Measurements from ENCODE around the gene PLAC8.
"Not testable (repeated sequence)": the region's sequence is repeated elsewhere in the genome, so short reads cannot be mapped to it uniquely, and the experiment has no call there.

PLAC8 gene, protein sequence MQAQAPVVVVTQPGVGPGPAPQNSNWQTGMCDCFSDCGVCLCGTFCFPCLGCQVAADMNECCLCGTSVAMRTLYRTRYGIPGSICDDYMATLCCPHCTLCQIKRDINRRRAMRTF

DNA sequence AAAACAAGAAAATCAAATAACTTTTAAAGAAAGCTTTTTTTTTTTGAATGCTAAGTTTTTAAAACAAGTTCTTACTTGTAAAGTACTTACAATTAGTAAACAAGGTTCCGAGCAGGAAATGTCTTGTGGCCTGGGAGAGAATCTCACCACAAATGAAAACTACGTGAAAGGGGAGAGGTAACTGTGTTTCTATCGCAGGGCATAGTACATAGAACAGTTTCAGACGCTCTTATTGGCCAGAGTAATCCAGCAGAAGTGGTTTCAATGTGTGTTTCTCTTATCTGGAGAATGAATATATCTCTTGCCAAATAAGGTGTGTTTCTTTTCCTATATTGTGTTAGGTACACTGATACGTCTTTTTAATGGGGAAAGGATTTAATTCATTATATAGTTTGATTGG is at the start of gene PLAC8:
TSS of gene PLAC8 (minus strand) at position 154 of the 400 bp plus-strand sequence. CDS start 6,808 bp downstream, outside the sequence.
- no peak for DNase-seq

DNA sequence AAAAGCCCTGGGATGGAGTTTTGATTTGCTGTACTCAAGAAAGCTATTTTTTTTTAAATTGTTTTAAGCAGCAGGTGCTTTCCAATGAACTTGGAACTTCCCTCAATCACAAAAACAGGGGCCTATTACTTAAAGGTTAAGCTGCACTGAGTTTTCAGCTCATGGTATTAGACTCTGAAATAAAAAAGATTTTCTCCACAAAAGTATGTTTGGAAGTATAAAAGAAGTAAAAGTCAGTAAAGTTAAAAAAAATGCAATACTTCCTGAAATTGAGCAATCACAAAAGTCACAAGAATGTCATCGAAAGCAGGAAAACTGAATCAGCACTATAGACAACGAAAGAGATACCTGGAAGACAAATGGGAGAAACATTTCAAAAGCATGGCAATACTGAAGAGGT is 38.9 kb upstream of the PLAC8 start:
- DNase-seq, result no peak

DNA sequence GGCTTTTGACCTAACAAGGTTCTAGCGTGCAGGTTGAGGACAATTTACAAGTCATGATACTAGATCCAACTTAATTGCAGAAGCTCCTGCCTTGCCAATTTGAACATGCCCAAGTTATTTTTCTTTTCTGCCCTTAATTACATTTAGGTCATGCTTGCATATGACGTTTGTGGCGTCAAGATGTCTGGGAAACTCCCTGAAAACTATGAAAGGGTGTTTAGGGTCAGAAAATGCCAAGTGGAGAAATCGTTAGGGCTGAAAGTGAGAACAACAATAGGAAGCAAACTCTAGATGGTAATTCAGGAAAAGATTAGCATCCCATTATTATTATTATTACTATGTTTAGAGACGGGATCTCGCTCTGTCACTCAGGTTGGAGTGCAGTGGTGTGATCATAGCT is 38.2 kb upstream of the PLAC8 start:
- DNase-seq, result no peak

DNA sequence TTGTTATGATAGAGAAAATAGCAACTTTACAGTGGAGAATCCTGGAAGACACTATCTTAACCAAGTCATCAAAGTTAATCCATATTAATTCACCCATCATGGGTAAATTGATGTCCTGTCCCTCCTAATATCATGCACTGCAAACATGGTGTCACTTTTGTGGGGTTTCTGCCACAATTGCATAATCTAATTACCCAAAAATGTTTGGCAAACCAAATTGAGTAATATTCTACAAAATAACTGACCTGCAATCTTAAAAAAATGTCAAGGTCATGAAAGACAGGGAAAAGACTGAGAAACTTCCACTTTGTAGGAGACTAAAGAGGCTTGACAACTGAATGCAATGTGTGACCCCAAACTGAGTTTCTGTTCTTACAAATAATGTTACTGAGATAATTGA is 37.1 kb upstream of the PLAC8 start:
- no peak for DNase-seq

DNA sequence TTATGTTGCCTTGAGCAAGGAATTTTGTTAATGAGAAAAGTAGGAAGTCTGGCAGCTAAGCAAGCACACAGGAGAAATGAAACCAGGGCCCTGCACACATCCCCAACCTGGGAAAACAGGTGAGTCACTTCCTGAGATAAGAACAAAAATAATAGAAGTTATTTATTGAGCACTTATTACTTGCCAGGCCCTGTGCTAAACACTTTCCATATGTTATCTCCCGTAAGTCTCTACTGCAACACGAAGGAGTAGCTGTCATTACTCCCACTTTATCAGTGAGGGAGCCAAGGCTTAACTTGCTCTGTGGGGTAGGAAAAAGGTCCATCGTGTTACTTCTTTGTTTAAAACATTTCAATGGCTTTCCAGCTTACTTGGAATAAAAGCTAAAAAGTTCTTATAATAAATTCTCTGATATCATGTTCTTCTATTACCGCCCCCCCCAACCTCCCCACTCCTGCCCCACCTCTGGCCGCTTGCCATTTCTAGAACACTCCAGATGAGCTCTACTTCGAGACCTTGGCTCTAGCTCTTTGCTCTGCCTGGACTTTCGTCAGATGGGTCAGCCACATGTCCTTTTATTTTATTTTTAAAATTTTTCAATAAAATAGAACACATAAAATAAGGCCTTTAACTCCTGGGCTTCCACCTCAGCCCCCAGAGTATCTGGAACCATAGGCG is 36.3 kb upstream of the PLAC8 start:
- no peak for DNase-seq

DNA sequence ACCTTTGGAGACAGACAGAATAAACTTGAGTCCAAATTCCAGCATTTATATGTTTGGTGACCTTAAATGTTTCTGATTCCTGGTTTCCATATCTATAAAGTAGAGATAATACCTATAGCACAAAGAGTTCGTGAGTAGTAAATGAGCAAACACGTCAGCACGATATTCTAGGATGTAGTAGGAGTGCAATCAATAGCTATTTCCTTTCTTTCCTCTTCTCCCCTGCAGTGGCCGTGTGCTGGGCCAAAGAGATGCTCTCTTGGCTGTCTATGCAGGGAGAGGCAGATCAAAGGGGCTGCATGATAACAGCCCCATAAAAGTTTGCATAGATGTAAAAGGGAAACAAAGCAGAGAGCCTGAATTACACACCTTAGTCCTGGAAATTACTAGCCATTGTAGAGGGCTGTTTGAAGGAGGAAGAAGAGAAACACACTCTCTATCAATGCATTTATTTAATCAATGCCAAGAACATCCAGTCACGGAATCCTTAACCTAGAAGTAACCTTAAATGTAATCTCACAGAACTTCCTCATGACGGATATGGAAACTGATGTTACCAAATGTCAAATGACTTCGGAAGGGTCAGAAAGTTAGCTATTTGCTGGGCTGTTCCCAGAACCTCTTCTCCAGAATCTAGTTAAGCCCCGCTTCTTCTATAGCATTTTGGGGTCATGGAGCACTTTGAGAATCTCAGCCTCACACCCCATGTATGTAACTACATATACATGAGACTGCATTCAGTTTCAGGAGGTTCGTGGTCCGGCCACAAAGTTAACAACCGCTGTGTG is 35.5 kb upstream of the PLAC8 start:
- no peak for DNase-seq

DNA sequence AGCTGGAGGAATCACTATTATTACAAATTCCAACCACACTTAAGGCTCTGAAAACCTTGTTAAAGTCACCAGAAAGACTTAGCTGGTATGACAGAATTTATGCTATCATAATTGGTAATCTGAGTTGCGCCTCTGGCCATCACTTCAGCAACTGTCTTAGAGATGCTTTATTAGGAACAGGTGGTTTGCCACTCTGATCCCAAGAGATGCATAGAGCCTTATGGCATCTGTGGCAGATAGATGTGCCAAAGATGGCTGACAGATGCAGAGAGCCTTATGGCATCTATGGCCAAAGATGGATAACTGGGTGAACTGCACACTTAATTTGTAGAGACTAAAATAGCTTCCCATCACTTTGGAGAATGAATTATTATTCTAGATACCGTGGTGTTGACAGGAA is 32.3 kb upstream of the PLAC8 start:
- no peak for DNase-seq

DNA sequence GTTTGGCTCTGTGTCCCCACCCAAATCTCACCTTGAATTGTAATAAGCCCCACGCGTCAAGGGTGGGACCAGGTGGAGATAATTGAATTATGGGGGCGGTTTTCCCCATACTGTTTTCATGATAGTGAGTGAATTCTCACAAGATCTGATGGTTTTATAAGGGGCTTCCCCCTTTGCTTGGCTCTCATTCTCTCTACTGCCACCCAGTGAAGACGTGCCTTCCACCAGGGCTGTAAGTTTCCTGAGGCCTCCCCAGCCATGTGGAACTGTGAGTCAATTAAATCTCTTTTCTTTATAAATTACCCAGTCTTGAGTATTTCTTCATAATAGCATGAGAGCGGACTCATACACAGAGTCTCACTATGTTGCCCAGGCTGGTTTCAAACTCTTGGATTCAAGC is 31.2 kb upstream of the PLAC8 start:
- not testable (repeated sequence) for DNase-seq

DNA sequence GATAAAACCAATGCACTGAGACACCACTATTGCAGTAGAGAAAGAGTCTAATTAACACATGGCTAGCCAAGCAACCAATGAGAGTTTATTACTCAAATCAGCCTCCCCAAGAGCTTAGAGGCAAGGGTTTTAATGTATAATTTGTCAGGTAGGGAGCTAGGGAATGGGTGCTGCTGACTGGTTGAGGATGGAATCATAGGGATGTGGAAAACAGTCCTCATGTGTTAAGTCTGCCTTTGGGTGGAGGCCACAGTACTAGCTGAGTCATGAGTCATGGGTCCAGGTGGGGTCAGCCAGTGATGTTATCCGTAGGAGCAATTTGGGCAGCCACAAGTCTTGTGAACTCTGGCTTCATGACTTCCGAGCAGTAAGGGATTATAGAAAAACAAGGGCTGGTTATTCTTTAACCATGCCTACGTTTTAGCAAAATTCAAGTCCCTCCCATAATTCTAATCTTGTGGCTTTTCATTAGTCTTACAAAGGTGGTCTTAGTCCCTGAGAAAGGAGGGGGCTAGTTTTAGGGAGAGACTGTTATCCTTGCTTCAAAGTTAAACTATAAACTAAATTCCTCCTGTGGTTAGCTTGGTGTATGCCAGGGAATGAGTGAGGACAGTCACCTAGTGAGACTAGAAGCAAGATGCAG is 25.1 kb upstream of the PLAC8 start:
- no peak for DNase-seq

DNA sequence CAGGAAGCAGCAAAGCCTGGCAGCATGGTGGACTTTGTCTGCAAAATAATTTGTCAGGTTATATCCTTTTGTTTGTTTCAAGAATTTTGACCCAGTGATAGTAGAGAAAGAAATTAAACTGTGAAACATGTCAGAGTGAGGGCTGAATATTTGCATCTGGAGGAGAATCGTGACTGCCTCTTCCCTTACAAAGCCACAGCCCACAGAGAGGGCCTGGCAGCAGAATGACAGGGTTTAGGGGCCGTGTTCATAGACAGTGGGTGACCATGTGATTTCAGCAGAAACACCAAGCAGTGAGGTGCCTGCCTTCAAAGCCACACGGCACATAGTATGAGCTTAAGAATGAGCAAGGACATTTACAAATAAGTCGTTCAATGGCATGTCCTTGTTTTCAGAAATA is 24.4 kb upstream of the PLAC8 start:
- no peak for DNase-seq

DNA sequence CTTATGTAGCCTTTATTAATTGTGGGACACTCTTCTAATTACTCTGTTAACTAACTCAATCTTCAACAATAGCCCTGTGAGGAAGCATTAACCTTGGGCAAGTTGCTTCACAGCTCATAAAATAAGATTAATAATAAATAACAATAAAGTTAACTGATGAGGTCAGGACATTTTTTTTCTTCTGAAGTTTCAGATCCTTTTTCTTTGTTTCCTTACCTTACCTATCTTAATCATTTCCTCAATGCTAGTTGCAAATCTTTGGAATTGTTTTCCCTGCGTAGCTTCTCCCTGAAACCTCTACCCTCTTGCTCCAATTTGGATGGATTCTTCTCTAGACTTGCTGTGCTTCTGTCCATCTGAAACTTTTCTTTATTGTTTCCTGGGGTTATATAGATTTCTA is 17.5 kb upstream of the PLAC8 start:
- DNase-seq, result no peak

DNA sequence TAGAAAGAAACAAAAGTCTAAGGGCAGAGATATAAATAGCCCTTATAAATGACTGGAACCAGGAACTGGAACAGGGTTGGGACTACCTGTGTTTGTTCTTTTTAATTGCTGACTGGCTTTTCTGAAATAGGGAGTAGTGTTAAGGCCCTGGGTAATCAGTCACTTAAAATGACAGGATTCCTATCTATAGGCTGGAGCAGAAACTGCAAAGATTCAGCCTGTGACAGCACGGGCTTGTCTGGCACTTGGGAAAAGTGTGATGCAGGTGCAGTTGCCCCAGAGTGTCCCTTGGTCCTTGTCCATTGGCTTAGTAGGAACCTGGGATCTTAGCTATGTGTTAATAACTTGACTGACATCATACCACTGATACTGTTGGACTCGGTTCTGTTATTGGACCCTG is 14.7 kb upstream of the PLAC8 start:
- no peak for DNase-seq

DNA sequence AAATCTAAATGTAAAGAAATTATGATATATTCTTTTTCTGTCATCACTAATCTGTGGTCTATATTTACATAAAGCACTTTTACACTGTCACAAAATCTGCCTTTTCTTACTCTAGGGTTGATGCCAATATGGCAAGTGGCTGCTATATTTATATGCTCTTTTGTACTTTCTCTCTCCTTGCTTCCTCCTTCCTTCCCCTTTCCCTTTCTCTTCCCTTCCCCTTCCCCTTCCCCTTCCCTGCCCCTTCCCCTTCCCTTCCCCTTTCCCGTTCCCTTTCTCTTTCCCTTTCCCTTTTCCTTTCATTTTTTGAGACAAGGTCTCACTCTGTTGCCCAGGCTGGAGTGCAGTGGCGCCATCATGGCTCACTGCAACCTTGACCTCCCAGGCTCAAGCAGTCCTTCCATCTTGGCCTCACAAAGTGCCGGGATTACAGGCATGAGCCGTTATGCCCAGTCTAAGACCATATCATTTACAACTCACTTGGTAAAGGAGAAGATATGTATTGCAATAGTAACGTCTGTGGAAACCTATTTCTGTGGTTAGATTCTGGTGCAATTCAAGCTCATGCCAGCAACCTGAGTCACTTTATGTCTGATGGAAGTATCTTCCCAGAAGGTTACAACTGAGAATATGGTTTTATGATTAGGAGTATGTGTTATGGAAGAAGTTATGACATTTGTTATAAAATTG is 13.9 kb upstream of the PLAC8 start:
- no peak for DNase-seq

DNA sequence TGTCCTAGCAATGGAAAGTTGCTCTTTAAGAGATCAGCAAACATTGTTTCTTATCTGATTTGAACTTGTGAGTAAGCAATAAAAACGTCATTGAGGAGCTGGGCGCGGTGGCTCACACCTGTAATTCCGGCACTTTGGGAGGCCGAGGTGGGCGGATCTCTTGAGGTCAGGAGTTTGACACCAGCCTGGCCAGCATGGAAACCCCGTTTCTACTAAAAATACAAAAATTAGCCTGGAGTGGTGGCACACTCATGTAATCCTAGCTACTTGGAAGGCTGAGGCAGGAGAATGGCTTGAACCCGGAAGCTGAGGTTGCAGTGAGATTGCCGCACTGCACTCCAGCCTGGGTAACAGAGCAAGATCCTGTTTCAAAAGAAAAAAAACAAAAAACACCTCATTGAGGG is 11.2 kb upstream of the PLAC8 start:
- DNase-seq, result no peak

DNA sequence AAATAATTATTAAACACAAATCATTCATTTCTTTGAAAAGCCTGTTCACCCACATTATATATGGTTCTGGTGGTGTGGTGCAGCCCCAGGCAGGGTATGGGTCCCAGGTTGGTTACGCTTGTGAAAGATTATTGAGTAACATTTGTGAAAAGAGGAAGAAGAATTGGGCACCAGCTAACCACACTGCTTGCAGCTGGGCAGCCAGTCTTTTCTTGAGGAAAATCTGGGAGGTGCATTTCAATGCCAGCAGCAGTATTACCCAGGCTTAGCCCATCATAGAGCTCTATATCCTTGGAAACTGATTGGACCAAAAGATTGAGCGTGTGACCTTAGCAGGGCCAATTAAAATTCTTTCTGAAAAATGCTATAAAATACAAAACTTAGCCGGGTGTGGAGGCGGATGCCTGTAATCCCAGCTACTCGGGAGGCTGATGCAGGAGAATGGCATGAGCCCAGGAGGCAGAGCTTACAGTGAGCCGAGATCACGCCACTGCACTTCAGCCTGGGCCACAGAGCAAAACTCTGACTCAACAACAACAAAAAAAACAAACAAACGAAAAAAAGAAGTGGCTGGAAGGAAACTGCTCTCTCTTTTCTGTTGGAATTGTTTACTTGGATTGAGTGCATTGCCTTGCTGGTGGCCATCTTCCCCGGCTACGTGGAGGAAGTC is 9.7 kb upstream of the PLAC8 start:
- no peak for DNase-seq

DNA sequence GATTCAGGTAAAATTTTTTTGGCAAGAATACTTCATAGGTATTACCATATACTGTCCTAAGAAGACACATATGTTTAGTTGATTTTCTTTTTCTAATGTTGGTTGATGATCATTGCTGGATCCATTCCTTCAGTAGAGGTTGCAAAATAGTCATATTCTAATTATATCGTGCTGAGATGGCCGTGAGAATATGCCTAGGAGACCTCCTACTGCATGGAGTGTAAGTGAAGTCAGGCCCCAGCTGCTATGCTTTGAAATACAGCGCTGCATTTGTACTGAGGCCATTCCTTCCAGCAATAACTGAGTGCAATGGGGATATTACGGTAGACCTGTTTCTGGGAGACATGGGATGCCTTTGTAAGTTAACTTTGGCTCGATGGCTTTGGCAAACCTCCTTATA is 6.7 kb upstream of the PLAC8 start:
- no peak for DNase-seq

DNA sequence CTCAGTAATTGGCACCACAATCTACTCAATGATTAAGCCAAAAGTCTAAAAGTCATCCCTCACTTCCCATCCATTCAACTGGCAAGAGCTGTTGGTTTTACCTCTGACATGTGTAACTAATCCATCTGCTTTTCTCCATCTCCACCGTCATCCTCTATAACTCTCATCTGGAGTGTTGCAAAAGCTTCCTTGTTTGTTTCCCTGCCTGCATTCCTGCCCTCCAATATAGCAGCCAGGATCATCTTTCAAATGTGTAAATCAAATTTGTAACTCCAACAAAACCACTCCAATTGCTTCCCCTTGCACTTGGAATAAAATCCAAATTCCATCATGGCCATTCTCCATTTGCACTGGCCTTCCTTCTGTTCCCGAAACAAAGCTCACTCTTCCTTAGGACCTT is 4.3 kb upstream of the PLAC8 start:
- no peak for DNase-seq

DNA sequence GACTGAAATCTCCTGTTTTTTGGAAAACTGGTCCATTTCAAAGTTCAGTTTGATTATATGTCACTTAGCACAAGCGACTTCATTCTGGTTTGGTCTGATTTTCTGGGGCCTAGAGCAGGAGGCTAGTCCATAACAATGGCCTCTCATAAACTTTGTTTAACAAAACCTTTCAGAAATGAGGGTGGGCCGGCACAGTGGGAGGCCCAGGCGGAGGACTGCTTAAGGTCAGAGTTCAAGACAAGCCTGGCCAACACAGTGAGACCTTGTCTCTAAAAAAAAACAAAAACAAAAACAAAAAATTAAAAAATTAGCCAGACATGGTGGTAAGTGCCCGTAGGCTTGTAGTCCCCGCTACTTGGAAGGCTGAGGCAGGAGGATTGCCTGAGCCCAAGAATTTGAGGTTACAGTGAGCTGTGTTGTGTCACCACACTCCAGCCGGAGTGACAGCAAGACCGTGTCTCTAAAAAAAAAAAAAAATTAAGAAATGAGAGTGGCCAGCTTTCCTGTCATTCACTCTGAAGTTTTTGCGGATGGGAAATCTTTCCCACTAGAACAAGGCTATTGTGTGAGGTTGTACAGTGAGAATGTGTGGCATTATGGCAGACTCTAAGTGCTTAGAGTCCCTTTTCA is 1.2 kb upstream of the PLAC8 start:
- DNase-seq, result no peak

DNA sequence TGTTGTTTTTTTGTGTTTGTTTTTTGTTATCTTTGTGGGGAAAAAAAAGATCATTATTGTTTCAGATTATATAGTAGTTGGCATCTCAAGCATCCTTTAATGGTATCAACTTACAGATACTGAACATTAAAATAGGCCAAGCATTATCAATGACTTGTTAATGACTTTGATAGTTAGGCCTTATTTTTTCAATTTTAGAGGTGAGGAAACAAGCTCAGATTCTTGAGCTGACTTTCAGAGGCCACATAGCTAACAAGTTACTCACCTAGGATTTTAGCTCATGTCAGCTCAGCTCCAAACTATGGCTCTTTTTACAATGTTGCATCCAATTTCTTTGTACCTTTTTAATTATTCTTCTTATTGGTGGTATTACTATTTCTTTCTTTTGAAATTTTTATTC is 471 bp upstream of the PLAC8 start:
- DNase-seq, result no peak

DNA sequence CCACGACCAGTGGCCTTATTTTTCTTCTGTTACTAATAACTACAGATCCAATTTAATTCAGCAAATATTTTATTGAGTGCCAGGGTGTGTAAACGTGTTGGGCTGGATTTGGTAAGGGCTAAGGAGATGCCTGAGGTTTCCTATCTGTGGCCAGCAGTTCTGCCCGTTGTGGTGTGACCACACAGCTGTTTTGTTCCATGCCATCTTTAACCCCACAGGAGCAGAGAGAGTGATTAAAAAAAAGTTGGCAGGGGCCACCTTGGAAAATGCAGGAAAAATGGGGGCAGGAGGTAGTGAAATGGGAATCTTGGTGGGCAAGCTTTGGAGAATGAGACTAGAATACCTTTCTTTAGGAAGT is 1.1 kb downstream of the PLAC8 start:
- DNase-seq, result no peak

DNA sequence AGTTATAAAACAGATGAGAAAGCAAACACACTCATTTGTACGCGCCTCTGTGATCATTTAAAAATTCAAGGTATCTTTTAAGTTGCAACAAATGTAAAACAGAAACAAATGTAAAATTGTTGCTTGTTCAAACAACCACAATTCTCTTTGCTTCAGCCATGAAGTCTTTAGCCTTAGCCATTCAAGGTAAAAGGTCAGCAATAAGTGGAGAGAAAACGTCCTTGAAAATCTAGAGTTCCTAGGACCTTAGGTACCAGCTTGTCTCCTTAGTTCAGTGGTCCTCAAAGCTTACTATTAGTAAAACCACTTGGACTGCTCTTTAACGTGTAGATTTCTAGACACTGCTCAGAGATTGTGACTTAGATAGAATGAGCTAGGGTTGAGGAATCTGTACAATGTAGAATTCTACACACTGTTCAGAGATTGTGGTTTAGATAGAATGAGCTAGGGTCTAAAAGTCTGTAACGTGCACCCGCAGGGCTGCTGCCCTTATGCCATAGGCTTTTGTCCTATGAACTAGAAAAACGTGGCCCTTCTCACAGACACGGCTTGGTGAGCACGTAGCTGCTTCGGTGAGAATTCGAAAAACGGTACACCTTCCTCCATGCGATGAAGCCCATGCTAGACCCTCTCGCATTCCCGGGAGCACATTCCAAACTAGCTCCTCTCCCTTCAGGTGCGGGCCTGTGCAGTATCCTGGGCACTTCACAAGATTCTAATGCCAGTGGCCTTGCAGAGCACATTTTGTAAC is 1.7 kb downstream of the PLAC8 start:
- no peak for DNase-seq

DNA sequence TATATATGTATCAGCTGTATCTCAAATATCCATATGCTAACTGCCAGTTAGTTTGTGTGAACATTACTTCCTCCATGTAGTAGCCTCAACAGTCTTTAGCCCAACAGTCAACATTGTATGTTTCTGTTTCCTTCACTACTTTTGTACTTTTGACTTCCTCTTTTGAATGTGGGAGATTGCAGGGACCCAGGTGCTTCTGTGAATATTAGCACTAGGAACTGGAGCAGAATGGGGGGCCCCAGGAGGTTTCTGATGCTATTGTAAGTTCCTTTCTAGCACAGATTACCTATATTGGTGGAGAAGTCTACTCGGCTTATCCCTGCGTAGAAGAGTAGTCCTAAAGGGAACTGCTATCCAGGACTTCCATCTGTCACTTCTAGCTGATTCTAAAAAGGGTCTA is 2.3 kb downstream of the PLAC8 start:
- DNase-seq, result no peak
